ENCODE results near the gene TBC1D22A.

GRCh38 chr22:46761017-46761416 is 1.4 kb upstream of the TBC1D22A start:
- TF ChIP-seq, protein P1, sequence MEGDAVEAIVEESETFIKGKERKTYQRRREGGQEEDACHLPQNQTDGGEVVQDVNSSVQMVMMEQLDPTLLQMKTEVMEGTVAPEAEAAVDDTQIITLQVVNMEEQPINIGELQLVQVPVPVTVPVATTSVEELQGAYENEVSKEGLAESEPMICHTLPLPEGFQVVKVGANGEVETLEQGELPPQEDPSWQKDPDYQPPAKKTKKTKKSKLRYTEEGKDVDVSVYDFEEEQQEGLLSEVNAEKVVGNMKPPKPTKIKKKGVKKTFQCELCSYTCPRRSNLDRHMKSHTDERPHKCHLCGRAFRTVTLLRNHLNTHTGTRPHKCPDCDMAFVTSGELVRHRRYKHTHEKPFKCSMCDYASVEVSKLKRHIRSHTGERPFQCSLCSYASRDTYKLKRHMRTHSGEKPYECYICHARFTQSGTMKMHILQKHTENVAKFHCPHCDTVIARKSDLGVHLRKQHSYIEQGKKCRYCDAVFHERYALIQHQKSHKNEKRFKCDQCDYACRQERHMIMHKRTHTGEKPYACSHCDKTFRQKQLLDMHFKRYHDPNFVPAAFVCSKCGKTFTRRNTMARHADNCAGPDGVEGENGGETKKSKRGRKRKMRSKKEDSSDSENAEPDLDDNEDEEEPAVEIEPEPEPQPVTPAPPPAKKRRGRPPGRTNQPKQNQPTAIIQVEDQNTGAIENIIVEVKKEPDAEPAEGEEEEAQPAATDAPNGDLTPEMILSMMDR (IDR thresholded peaks at IDR 0.05): no peak
- TF ChIP-seq POLR2A (IDR thresholded peaks at IDR 0.05): no peak

Data from right lobe of liver (tissue), 4 donors.